ENCODE data around the gene CPN2. TPM values are rescaled to one million over a fixed set of nuclear protein-coding genes. Genes with fewer than 3 reads are reported as not detected.
A peak's percentile ranks its signal among the peaks of the same experiment; 100 is the strongest.

Gene CPN2
- polyA plus RNA-seq, 5 donors = 0.17 TPM; not detected in 4

GRCh38 chr3:194328942-194329582 lies 22.1 kb downstream of the CPN2 start:
- no peak for DNase-seq

GRCh38 chr3:194328053-194328657 lies 23.0 kb downstream of the CPN2 start:
- DNase-seq = no peak

GRCh38 chr3:194327218-194328052 lies 23.7 kb downstream of the CPN2 start:
- DNase-seq = no peak

- DNase-seq = no peak
These were observed 24.2 kb downstream of the CPN2 start for GRCh38 chr3:194326968-194327217.

GRCh38 chr3:194326192-194326967 lies 24.7 kb downstream of the CPN2 start:
- no peak for DNase-seq

- no peak for DNase-seq
These were observed 25.5 kb downstream of the CPN2 start for GRCh38 chr3:194325424-194326153.

- DNase-seq = no peak
These were observed 26.3 kb downstream of the CPN2 start for GRCh38 chr3:194324823-194325327.

- no peak for DNase-seq
These were observed 27.1 kb downstream of the CPN2 start for GRCh38 chr3:194323785-194324735.

GRCh38 chr3:194322678-194323211 lies 28.4 kb downstream of the CPN2 start:
- no peak for DNase-seq

GRCh38 chr3:194321693-194322640 lies 29.2 kb downstream of the CPN2 start:
- no peak for DNase-seq

GRCh38 chr3:194320744-194321243 lies 30.3 kb downstream of the CPN2 start:
- DNase-seq = no peak

GRCh38 chr3:194320100-194320499 lies 31.0 kb downstream of the CPN2 start:
- DNase-seq = no peak

GRCh38 chr3:194318511-194319161 lies 32.5 kb downstream of the CPN2 start:
- no peak for DNase-seq

- DNase-seq = no peak
These were observed 34.2 kb downstream of the CPN2 start for GRCh38 chr3:194316918-194317317.

- DNase-seq = no peak
These were observed 35.2 kb downstream of the CPN2 start for GRCh38 chr3:194315965-194316361.

- DNase-seq = peak; percentile 90
These were observed 35.8 kb downstream of the CPN2 start for GRCh38 chr3:194315088-194315964.
